GM21423 (cell line): ENCODE measurements around the gene LCN9.

Source experiments
- ATAC-seq: cut with Tn5 transposase; IDR thresholded peaks from one replicate; pipeline ENCODE4 v1.9.1; 2021; ENCODE audit warnings: mild to moderate bottlenecking, moderate library complexity; ENCODE audit not compliant: unreplicated experiment

LCN9 gene

GRCh38 chr9:135716045-135716444 lies 52.9 kb downstream of the LCN9 start:
- no peak for ATAC-seq
